HL-60 (cell line): Measurements from ENCODE around the gene GNL3L.
"Not testable (repeated sequence)": the region's sequence is repeated elsewhere in the genome, so short reads cannot be mapped to it uniquely, and the experiment has no call there.

ENCODE experiments used
- DNase-seq, 2 experiments: peaks; one replicate each; pipeline ENCODE4 v3.0.0-alpha.2; 2010 to 2020; ENCODE audit warnings: low read depth in 1 of 2, low spot score in 1 of 2
- H3K27ac ChIP-seq: fragments of 250-450 bp; sonication (Bioruptor Pico); replicated peaks from 2 replicates; pipeline ENCODE4 v1.5.1; 2020; ENCODE audit warnings: mild to moderate bottlenecking, moderate library complexity
- H3K27me3 ChIP-seq: fragments of 250-450 bp; sonication (Bioruptor Pico); 2 replicates; pipeline ENCODE4 v1.5.1; 2021; ENCODE audit warnings: mild to moderate bottlenecking, moderate library complexity; ENCODE audit not compliant: insufficient read depth, poor library complexity, severe bottlenecking
- H3K4me3 ChIP-seq: replicated peaks from 2 replicates; pipeline ENCODE4 v1.5.1; 2011; ENCODE audit warnings: mild to moderate bottlenecking, control low read depth, low read length; ENCODE audit not compliant: insufficient read depth
- CTCF ChIP-seq: IDR thresholded peaks from one replicate; pipeline ENCODE4 v1.5.1; 2011; ENCODE audit warnings: low read length, control low read depth, inconsistent platforms; ENCODE audit not compliant: insufficient read depth
- GABPA ChIP-seq: IDR thresholded peaks from 2 replicates; pipeline ENCODE4 v1.6.1; 2012; ENCODE audit warnings: low read depth
- POLR2AphosphoS5 ChIP-seq: IDR thresholded peaks from 2 replicates; pipeline ENCODE4 v1.6.1; 2012; ENCODE audit warnings: low read depth
- REST ChIP-seq: IDR thresholded peaks from 2 replicates; pipeline ENCODE4 v1.6.1; 2012; ENCODE audit warnings: low read depth; ENCODE audit not compliant: insufficient replicate concordance
- SPI1 ChIP-seq: IDR thresholded peaks from 2 replicates; pipeline ENCODE4 v1.6.1; 2012; ENCODE audit warnings: low read depth, mild to moderate bottlenecking, borderline replicate concordance

Gene GNL3L

GRCh38 chrX:54561622-54562021 is 31.6 kb downstream of the GNL3L start:
- no peak overlapping the region for H3K4me3 ChIP-seq
- no peak for DNase-seq
- no peak overlapping the region for H3K27ac ChIP-seq
- TF ChIP-seq POLR2AphosphoS5, result no peak
- H3K27me3 ChIP-seq, result no peaks in the 10 kb centered on the region

GRCh38 chrX:54564936-54565335 is 34.9 kb downstream of the GNL3L start:
- Histone ChIP-seq H3K27me3 (no peaks in the 10 kb centered on the region), H3K4me3 (no peak overlapping the region), H3K27ac (no peak overlapping the region)
- no peak for DNase-seq
- TF ChIP-seq POLR2AphosphoS5, result no peak
- no peak for TF ChIP-seq GABPA
- no peak for TF ChIP-seq CTCF
- no peak for TF ChIP-seq REST

GRCh38 chrX:54570332-54570731 is 40.3 kb downstream of the GNL3L start:
- Histone ChIP-seq H3K4me3 (no peak overlapping the region), H3K27me3 (no peaks in the 10 kb centered on the region), H3K27ac (no peak overlapping the region)
- no peak for DNase-seq
- TF ChIP-seq POLR2AphosphoS5 (no peak), SPI1 (no peak), GABPA (no peak), CTCF (no peak), REST (no peak)

GRCh38 chrX:54572641-54573040 is 42.6 kb downstream of the GNL3L start:
- DNase-seq, H3K27ac ChIP-seq, H3K27me3 ChIP-seq, H3K4me3 ChIP-seq: not testable (repeated sequence)

- TF ChIP-seq POLR2AphosphoS5, result no peak
- no peak for TF ChIP-seq SPI1
- TF ChIP-seq CTCF, result no peak
- TF ChIP-seq GABPA, result no peak
- no peak for TF ChIP-seq REST
- DNase-seq, result no peak
- Histone ChIP-seq H3K4me3 (no peak overlapping the region), H3K27me3 (no peaks in the 10 kb centered on the region), H3K27ac (no peak overlapping the region)
Observed at GRCh38 chrX:54597728-54598127, 67.7 kb downstream of the GNL3L start.
